Neural cell (in vitro differentiated cells): ENCODE data around the gene KDM4B. TPM values are rescaled to one million over a fixed set of nuclear protein-coding genes. Genes with fewer than 3 reads are reported as not detected.

ENCODE experiments used
- H2AFZ ChIP-seq: fragments of 200-600, 300-800 bp; sonication (generic), shearing (Covaris generic); 2 replicates; pipeline ENCODE4 v1.6.0; 2014; ENCODE audit warnings: low read depth, mild to moderate bottlenecking, antibody characterized with exemption, low read length, moderate library complexity
- H3F3A ChIP-seq: fragments of 200-600 bp; shearing (Covaris generic); 2 replicates; pipeline ENCODE4 v1.6.1; 2016; ENCODE audit warnings: mild to moderate bottlenecking, moderate library complexity, mixed read lengths, antibody characterized with exemption, low read length; ENCODE audit not compliant: insufficient read depth, poor library complexity, severe bottlenecking
- H3K27ac ChIP-seq: fragments of 200-600, 300-800 bp; sonication (generic), shearing (Covaris generic); 2 replicates; pipeline ENCODE4 v1.5.1; 2014; ENCODE audit warnings: mild to moderate bottlenecking, low read length, moderate library complexity
- H3K27me3 ChIP-seq: fragments of 300-800, 200-600 bp; sonication (generic), shearing (Covaris generic); 2 replicates; pipeline ENCODE4 v1.6.0; 2014; ENCODE audit warnings: mild to moderate bottlenecking, low read depth, low read length, moderate library complexity; ENCODE audit not compliant: insufficient read depth
- H3K36me3 ChIP-seq: fragments of 300-800, 200-600 bp; sonication (generic), shearing (Covaris generic); 2 replicates; pipeline ENCODE4 v1.5.1; 2014; ENCODE audit warnings: mild to moderate bottlenecking, antibody characterized with exemption, low read length, moderate library complexity; ENCODE audit not compliant: insufficient read depth
- H3K4me2 ChIP-seq: fragments of 300-800, 200-600 bp; sonication (generic), shearing (Covaris generic); 2 replicates; pipeline ENCODE4 v1.6.0; 2014; ENCODE audit warnings: mild to moderate bottlenecking, low read length
- H3K4me3 ChIP-seq: fragments of 300-800, 200-600 bp; sonication (generic), shearing (Covaris generic); 2 replicates; pipeline ENCODE4 v1.5.1; 2014; ENCODE audit warnings: mild to moderate bottlenecking, low read length, moderate library complexity
- H3K79me2 ChIP-seq: fragments of 200-600 bp; shearing (Covaris generic); replicated peaks from 2 replicates; pipeline ENCODE4 v1.6.0; 2014; ENCODE audit warnings: mild to moderate bottlenecking, low read length, moderate library complexity; ENCODE audit not compliant: insufficient read depth
- H3K9ac ChIP-seq: fragments of 300-800, 200-600 bp; sonication (generic), shearing (Covaris generic); 2 replicates; pipeline ENCODE4 v1.6.1; 2016; ENCODE audit warnings: mild to moderate bottlenecking, low read length, mixed read lengths
- H3K9me2 ChIP-seq: fragments of 200-600 bp; shearing (Covaris generic); 2 replicates; pipeline ENCODE4 v1.6.1; 2016; ENCODE audit warnings: mild to moderate bottlenecking, low read length, mixed read lengths; ENCODE audit not compliant: insufficient read depth
- H3K9me3 ChIP-seq: fragments of 200-600, 300-800 bp; sonication (generic), shearing (Covaris generic); 2 replicates; pipeline ENCODE4 v1.6.1; 2016; ENCODE audit warnings: mild to moderate bottlenecking, mixed run types, low read length, moderate library complexity, mixed read lengths
- H4K20me1 ChIP-seq: fragments of 200-600 bp; shearing (Covaris generic); 2 replicates; pipeline ENCODE4 v1.6.1; 2016; ENCODE audit warnings: mild to moderate bottlenecking, mixed run types; ENCODE audit not compliant: insufficient read depth
- EP300 ChIP-seq: fragments of 450-650 bp; conservative IDR thresholded peaks from 2 replicates; pipeline ENCODE4 v1.6.1; 2014; ENCODE audit warnings: antibody characterized with exemption, mild to moderate bottlenecking, moderate library complexity; ENCODE audit not compliant: poor library complexity, severe bottlenecking
- EZH2 ChIP-seq: fragments of 200-600, 300-800 bp; shearing (Covaris generic), sonication (generic); IDR thresholded peaks from 2 replicates; pipeline ENCODE4 v1.6.1; 2014; ENCODE audit warnings: antibody characterized with exemption, low read length, borderline replicate concordance, mild to moderate bottlenecking; ENCODE audit not compliant: insufficient read depth, poor library complexity, severe bottlenecking
- MXI1 ChIP-seq: fragments of 450-650 bp; conservative IDR thresholded peaks from 2 replicates; pipeline ENCODE4 v1.6.1; 2014; ENCODE audit warnings: antibody characterized with exemption, mild to moderate bottlenecking; ENCODE audit not compliant: poor library complexity, severe bottlenecking
- POLR2AphosphoS5 ChIP-seq: IDR thresholded peaks from 2 replicates; pipeline ENCODE4 v1.6.1; 2012
- RAD21 ChIP-seq: fragments of 450-650 bp; conservative IDR thresholded peaks from 2 replicates; pipeline ENCODE4 v1.6.1; 2014; ENCODE audit warnings: antibody characterized with exemption, mild to moderate bottlenecking, moderate library complexity
- SMC3 ChIP-seq: fragments of 450-650 bp; conservative IDR thresholded peaks from 2 replicates; pipeline ENCODE4 v1.6.1; 2014; ENCODE audit warnings: antibody characterized with exemption, mild to moderate bottlenecking, moderate library complexity; ENCODE audit not compliant: poor library complexity
- TAF1 ChIP-seq: IDR thresholded peaks from 2 replicates; pipeline ENCODE4 v1.6.1; 2012; ENCODE audit warnings: low read depth
- polyA plus RNA-seq: library from polyadenylated mRNA; depleted of rRNA; stranded (reverse); fragments of >200 nt; gene quantifications from 2 replicates; pipeline ENCODE4 v1.2.3, GENCODE V29; 2014
- TF ChIP-seq, protein P1 (sequence below): IDR thresholded peaks from 2 replicates; pipeline ENCODE4 v1.6.1; 2012; ENCODE audit warnings: borderline replicate concordance
- TF ChIP-seq, protein P2 (sequence below): fragments of 450-650 bp; IDR thresholded peaks from 2 replicates; pipeline ENCODE4 v1.5.1; 2014; ENCODE audit warnings: antibody characterized with exemption, mild to moderate bottlenecking, moderate library complexity; ENCODE audit not compliant: poor library complexity, severe bottlenecking

Gene KDM4B
- polyA plus RNA-seq, 1 donor from 2014 or later, result 19.1 TPM

DNA sequence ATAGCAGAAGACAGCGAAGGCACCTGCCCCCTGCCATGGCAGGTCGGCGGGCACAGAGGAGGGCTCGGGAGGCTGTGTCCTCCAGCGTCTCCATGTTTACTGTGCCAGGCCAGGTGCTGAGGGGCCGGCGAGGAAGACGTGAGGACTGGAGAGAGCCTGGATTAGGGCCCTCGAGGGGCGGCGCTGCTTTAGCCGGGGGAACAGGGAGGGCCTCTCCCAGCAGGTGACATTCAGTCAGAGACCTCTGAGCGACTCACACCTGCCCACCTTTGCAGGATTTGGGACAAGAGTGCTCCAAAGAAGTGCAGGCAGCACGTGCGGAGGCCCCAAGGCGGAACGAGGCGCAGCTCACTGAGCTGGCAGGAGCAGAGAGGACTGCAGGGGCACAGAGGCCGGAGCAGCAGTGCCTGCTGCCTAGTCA, 17.6 kb downstream of the KDM4B start:
- Histone ChIP-seq H3K27ac (no peak overlapping the region), H3K9ac (no peak overlapping the region), H3K79me2 (peaks cover 66% of the 10 kb centered on the region), H4K20me1 (peaks cover 10% of the 10 kb centered on the region), H2AFZ (no peak overlapping the region), H3K36me3 (no peaks in the 10 kb centered on the region), H3K9me3 (no peaks in the 10 kb centered on the region), H3K4me2 (no peak overlapping the region), H3K27me3 (no peaks in the 10 kb centered on the region), H3K4me3 (no peak overlapping the region), H3K9me2 (no peaks in the 10 kb centered on the region), H3F3A (no peaks in the 10 kb centered on the region)
- no peak for TF ChIP-seq MXI1
- no peak for TF ChIP-seq EP300
- TF ChIP-seq TAF1, result no peak
- no peak for TF ChIP-seq RAD21
- TF ChIP-seq, protein P1, sequence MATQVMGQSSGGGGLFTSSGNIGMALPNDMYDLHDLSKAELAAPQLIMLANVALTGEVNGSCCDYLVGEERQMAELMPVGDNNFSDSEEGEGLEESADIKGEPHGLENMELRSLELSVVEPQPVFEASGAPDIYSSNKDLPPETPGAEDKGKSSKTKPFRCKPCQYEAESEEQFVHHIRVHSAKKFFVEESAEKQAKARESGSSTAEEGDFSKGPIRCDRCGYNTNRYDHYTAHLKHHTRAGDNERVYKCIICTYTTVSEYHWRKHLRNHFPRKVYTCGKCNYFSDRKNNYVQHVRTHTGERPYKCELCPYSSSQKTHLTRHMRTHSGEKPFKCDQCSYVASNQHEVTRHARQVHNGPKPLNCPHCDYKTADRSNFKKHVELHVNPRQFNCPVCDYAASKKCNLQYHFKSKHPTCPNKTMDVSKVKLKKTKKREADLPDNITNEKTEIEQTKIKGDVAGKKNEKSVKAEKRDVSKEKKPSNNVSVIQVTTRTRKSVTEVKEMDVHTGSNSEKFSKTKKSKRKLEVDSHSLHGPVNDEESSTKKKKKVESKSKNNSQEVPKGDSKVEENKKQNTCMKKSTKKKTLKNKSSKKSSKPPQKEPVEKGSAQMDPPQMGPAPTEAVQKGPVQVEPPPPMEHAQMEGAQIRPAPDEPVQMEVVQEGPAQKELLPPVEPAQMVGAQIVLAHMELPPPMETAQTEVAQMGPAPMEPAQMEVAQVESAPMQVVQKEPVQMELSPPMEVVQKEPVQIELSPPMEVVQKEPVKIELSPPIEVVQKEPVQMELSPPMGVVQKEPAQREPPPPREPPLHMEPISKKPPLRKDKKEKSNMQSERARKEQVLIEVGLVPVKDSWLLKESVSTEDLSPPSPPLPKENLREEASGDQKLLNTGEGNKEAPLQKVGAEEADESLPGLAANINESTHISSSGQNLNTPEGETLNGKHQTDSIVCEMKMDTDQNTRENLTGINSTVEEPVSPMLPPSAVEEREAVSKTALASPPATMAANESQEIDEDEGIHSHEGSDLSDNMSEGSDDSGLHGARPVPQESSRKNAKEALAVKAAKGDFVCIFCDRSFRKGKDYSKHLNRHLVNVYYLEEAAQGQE, result no peak
- TF ChIP-seq, protein P2, sequence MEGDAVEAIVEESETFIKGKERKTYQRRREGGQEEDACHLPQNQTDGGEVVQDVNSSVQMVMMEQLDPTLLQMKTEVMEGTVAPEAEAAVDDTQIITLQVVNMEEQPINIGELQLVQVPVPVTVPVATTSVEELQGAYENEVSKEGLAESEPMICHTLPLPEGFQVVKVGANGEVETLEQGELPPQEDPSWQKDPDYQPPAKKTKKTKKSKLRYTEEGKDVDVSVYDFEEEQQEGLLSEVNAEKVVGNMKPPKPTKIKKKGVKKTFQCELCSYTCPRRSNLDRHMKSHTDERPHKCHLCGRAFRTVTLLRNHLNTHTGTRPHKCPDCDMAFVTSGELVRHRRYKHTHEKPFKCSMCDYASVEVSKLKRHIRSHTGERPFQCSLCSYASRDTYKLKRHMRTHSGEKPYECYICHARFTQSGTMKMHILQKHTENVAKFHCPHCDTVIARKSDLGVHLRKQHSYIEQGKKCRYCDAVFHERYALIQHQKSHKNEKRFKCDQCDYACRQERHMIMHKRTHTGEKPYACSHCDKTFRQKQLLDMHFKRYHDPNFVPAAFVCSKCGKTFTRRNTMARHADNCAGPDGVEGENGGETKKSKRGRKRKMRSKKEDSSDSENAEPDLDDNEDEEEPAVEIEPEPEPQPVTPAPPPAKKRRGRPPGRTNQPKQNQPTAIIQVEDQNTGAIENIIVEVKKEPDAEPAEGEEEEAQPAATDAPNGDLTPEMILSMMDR, result no peak
- no peak for TF ChIP-seq SMC3
- no peak for TF ChIP-seq POLR2AphosphoS5
- TF ChIP-seq EZH2, result no peak

DNA sequence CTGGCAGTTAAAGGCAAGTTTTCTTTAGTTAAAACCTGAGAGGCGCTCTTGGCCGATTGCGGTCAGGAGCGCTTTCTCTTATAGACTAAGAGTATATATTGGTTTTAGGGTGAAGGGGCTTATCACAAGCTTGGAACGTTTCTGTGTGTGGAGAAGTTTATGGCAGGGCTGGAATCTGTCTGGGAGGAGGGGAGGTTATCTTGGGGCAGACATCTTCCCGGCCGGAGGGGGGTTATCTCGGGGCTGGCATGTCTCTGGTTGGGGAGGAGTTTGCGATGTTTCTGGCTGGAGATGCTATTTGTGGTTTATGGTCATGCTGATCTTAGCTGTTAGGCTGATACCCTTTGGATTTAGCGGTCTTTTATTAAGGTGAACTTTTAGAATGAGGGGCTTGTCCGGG, 18.3 kb downstream of the KDM4B start:
- H2AFZ ChIP-seq, result no peak overlapping the region
- H3K36me3 ChIP-seq, result no peaks in the 10 kb centered on the region
- no peaks in the 10 kb centered on the region for H3K27me3 ChIP-seq
- no peaks in the 10 kb centered on the region for H3K9me2 ChIP-seq
- H3K9me3 ChIP-seq, result no peaks in the 10 kb centered on the region
- no peaks in the 10 kb centered on the region for H3F3A ChIP-seq
- TF ChIP-seq EP300 (no peak), MXI1 (no peak), TAF1 (no peak), EZH2 (no peak), POLR2AphosphoS5 (no peak)
- TF ChIP-seq, protein P2, result no peak
- H3K9ac ChIP-seq, result no peak overlapping the region
- H3K4me3 ChIP-seq, result no peak overlapping the region
- H3K79me2 ChIP-seq, result peaks cover 69% of the 10 kb centered on the region
- no peak overlapping the region for H3K27ac ChIP-seq
- H3K4me2 ChIP-seq, result no peak overlapping the region
- H4K20me1 ChIP-seq, result peaks cover 10% of the 10 kb centered on the region
